Endothelial cell of umbilical vein (primary cell): ENCODE results near the gene PHB1. TPM values are rescaled to one million over a fixed set of nuclear protein-coding genes. Genes with fewer than 3 reads are reported as not detected.

ENCODE experiments used
- BruUV-seq: library from RNA; stranded (reverse); fragments of 400-500 nt; replicated peaks from 2 replicates; lab custom pipeline; 2021; lab: Mats Ljungman, UMichigan
- CTCF ChIA-PET: fragments of 300-600, 350-600 bp; sonication (Branson Sonifier 250); formaldehyde crosslinking; loops from one replicate; lab custom pipeline; 2021; ENCODE audit warnings: antibody characterized with exemption, inconsistent platforms; lab: Charles Lee
- POLR2A ChIA-PET: fragments of 300-600, 350-600 bp; sonication (Branson Sonifier 250); formaldehyde crosslinking; loops from one replicate; lab custom pipeline; 2021; ENCODE audit warnings: antibody characterized with exemption, inconsistent platforms; lab: Charles Lee
- DNase-seq: peaks from one replicate; pipeline ENCODE4 v3.0.0-alpha.2; 2011; ENCODE audit warnings: low read depth, low spot score
- FAIRE-seq: peaks from 2 replicates; lab custom pipeline; 2011; peaks lifted over from hg19 to GRCh38; lab: Jason Lieb, UNC
- H2AFZ ChIP-seq: 2 replicates; pipeline ENCODE4 v1.6.0; 2012; ENCODE audit warnings: low read depth, low read length, control low read depth, inconsistent platforms
- H3K27ac ChIP-seq: 2 replicates; pipeline ENCODE4 v1.5.1; 2011; ENCODE audit warnings: low read depth, mild to moderate bottlenecking, control low read depth, low read length, moderate library complexity; ENCODE audit not compliant: insufficient read depth
- H3K27me3 ChIP-seq, 2 experiments: 2 replicates each; pipeline versions ENCODE4 v1.6.0 to v1.6.1; 2011; ENCODE audit warnings: low read length in 2 of 2, mixed read lengths in 1 of 2; ENCODE audit not compliant: control insufficient read depth in 2 of 2, insufficient read depth in 2 of 2
- H3K36me3 ChIP-seq, 2 experiments: 2 replicates in 1 of 2; 3 replicates in 1 of 2; pipeline ENCODE4 v1.5.1; 2011; ENCODE audit warnings: low read length in 2 of 2, mild to moderate bottlenecking in 1 of 2, moderate library complexity in 1 of 2; ENCODE audit not compliant: control insufficient read depth in 2 of 2, insufficient read depth in 2 of 2; ENCODE audit errors: extremely low read depth in 1 of 2
- H3K4me1 ChIP-seq: 3 replicates; pipeline ENCODE4 v1.5.1; 2011; ENCODE audit warnings: mild to moderate bottlenecking, low read length; ENCODE audit not compliant: control insufficient read depth, insufficient read depth; ENCODE audit errors: extremely low read depth
- H3K4me2 ChIP-seq: 2 replicates; pipeline ENCODE4 v1.6.1; 2011; ENCODE audit warnings: low read length, control low read depth, mixed read lengths; ENCODE audit not compliant: insufficient read depth
- H3K4me3 ChIP-seq, 3 experiments: fragments of 200-600 bp in 1 of 3; sonication (generic), shearing (Covaris generic) in 1 of 3; replicated peaks in 1 of 3; 2 replicates each; pipeline ENCODE4 v1.5.1; 2011 to 2016; ENCODE audit warnings: control low read depth in 3 of 3, low read length in 3 of 3, mild to moderate bottlenecking in 2 of 3, inconsistent platforms in 1 of 3, low read depth in 1 of 3, moderate library complexity in 1 of 3; ENCODE audit not compliant: insufficient read depth in 1 of 3
- H3K79me2 ChIP-seq: 2 replicates; pipeline ENCODE4 v1.6.0; 2012; ENCODE audit warnings: low read length, inconsistent platforms; ENCODE audit not compliant: control insufficient read depth, insufficient read depth
- H3K9ac ChIP-seq: replicated peaks from 2 replicates; pipeline ENCODE3; 2011; ENCODE audit warnings: low read length, control low read depth; ENCODE audit not compliant: insufficient read depth; ENCODE audit errors: extremely low read depth
- H3K9me1 ChIP-seq: replicated peaks from 3 replicates; pipeline ENCODE4 v1.6.0; 2011; ENCODE audit warnings: mild to moderate bottlenecking, low read length; ENCODE audit not compliant: control insufficient read depth, insufficient read depth; ENCODE audit errors: extremely low read depth
- H3K9me3 ChIP-seq: replicated peaks from 2 replicates; pipeline ENCODE4 v1.5.1; 2012; ENCODE audit warnings: low read length, inconsistent platforms; ENCODE audit not compliant: control insufficient read depth, insufficient read depth
- H4K20me1 ChIP-seq: replicated peaks from 2 replicates; pipeline ENCODE3; 2011; ENCODE audit warnings: mild to moderate bottlenecking, low read length; ENCODE audit not compliant: control insufficient read depth, insufficient read depth; ENCODE audit errors: extremely low read depth
- CTCF ChIP-seq, 2 donors: IDR thresholded peaks; 1 replicate in 1 of 2; 2 replicates in 1 of 2; pipeline ENCODE4 v1.5.1; 2011; ENCODE audit warnings: low read length in 2 of 2, mild to moderate bottlenecking in 2 of 2, moderate library complexity in 2 of 2, control low read depth in 1 of 2, inconsistent platforms in 1 of 2, low read depth in 1 of 2; ENCODE audit not compliant: insufficient read depth in 1 of 2; ENCODE audit errors: extremely low read depth in 1 of 2
- EZH2 ChIP-seq: IDR thresholded peaks from 2 replicates; pipeline ENCODE4 v1.6.1; 2012; ENCODE audit warnings: borderline replicate concordance, low read depth, mild to moderate bottlenecking, moderate library complexity, low read length, inconsistent platforms; ENCODE audit not compliant: severe bottlenecking
- FOS ChIP-seq: IDR thresholded peaks from 2 replicates; pipeline ENCODE4 v1.6.1; 2011; ENCODE audit warnings: mild to moderate bottlenecking, low read length, moderate library complexity, borderline replicate concordance; ENCODE audit not compliant: insufficient read depth
- GATA2 ChIP-seq: IDR thresholded peaks from 2 replicates; pipeline ENCODE4 v1.7.0; 2011; ENCODE audit warnings: low read depth, mild to moderate bottlenecking, moderate library complexity, mixed read lengths, low read length; ENCODE audit not compliant: insufficient read length, insufficient read depth
- JUN ChIP-seq: IDR thresholded peaks from 2 replicates; pipeline ENCODE4 v1.6.1; 2011; ENCODE audit warnings: borderline replicate concordance, low read depth; ENCODE audit not compliant: insufficient read length, insufficient read depth
- MAX ChIP-seq: IDR thresholded peaks from 2 replicates; pipeline ENCODE4 v1.6.1; 2011; ENCODE audit not compliant: insufficient read depth, insufficient read length
- MYC ChIP-seq: IDR thresholded peaks from one replicate; pipeline ENCODE4 v1.6.1; 2011; ENCODE audit warnings: mild to moderate bottlenecking, low read depth, low read length
- POLR2A ChIP-seq: IDR thresholded peaks from 2 replicates; pipeline ENCODE4 v1.6.1; 2012; ENCODE audit warnings: low read depth, mild to moderate bottlenecking, control low read depth, low read length
- POLR2AphosphoS5 ChIP-seq: IDR thresholded peaks from 2 replicates; pipeline ENCODE4 v1.6.1; 2012; ENCODE audit warnings: low read depth, mild to moderate bottlenecking, control low read depth, low read length, moderate library complexity; ENCODE audit not compliant: insufficient read depth
- dilution Hi-C: fragments of 300-500 bp; cut with MboI; formaldehyde crosslinking; loops from one replicate; pipeline ENCODE4 v1.15.0; 2019; ENCODE audit warnings: low sequenced_read_pairs; ENCODE audit not compliant: extremely low pct_ligation_motif_present
- intact Hi-C: fragments of 100-400 bp; cut with micrococcal nuclease; formaldehyde crosslinking; loops from one replicate; pipeline ENCODE4 v1.10.0; 2022
- polyA plus RNA-seq, 4 experiments: library from polyadenylated mRNA; depleted of rRNA in 3 of 4; stranded (reverse) in 3 of 4; unstranded in 1 of 4; fragments of >200 nt; gene quantifications; 2 replicates each; pipeline versions ENCODE4 v1.2.1 to v1.2.3, GENCODE V29; 2011 to 2012; ENCODE audit warnings: missing spikeins in 1 of 4
- total RNA-seq: library from RNA; stranded (reverse); gene quantifications from 2 replicates; pipeline ENCODE4 v1.2.3, GENCODE V29; 2021

PHB1 gene
- total and polyA plus RNA-seq, 2 donors (not counting 3 experiments of a cell fraction or from before 2014, with no cell fraction given), result 222 to 287 TPM

GRCh38 chr17:49375544-49375943, 39.1 kb downstream of the PHB1 start:
- FAIRE-seq, result no peak

More at GRCh38 chr17:49375544-49375943, 39.1 kb downstream of the PHB1 start:
- no peaks in the 10 kb centered on the region for H3K79me2 ChIP-seq
- no peak overlapping the region for H3K9ac ChIP-seq
- intact Hi-C loops, result no loop called here
- H4K20me1 ChIP-seq, result no peaks in the 10 kb centered on the region
- BruUV-seq, result no TSS peak
- TF ChIP-seq JUN, result no peak
- TF ChIP-seq MYC, result no peak
- no peak for TF ChIP-seq EZH2
- TF ChIP-seq POLR2A, result no peak
- no peak for TF ChIP-seq FOS
- TF ChIP-seq POLR2AphosphoS5, result no peak
- no peak for TF ChIP-seq GATA2
- no peak for TF ChIP-seq CTCF (IDR thresholded peaks at IDR 0.05; ENCODE audit: extremely low read depth in 1 of 2, insufficient read depth in 1 of 2, low read depth in 1 of 2, low read length in 2 of 2)
- no peak for TF ChIP-seq MAX
- H3K9me3 ChIP-seq, result no peaks in the 10 kb centered on the region
- no peaks in the 10 kb centered on the region for H3K27me3 ChIP-seq
- POLR2A ChIA-PET, result no interaction called here
- H3K4me1 ChIP-seq, result no peaks in the 10 kb centered on the region
- no peaks in the 10 kb centered on the region for H3K36me3 ChIP-seq
- no peak overlapping the region for H2AFZ ChIP-seq
- dilution Hi-C loops, result no loop called here
- CTCF ChIA-PET, result interaction anchor here (0.9 to 2.2 kb wide), 2 partner anchors 9 to 181 kb away, joined by 4 to 6 read pairs; no protein-coding TSS in a partner anchor
- no peak overlapping the region for H3K4me2 ChIP-seq
- no peak overlapping the region for H3K4me3 ChIP-seq
- no peaks in the 10 kb centered on the region for H3K9me1 ChIP-seq
- DNase-seq, result no peak
- H3K27ac ChIP-seq, result no peak overlapping the region
